ENCODE data around the gene KANK4. TPM values are rescaled to one million over a fixed set of nuclear protein-coding genes. Genes with fewer than 3 reads are reported as not detected.

KANK4 gene
- total RNA-seq, 2 donors from 2014 or later = 0.46 to 0.70 TPM

GRCh38 chr1:62281922-62282555 lies 37.2 kb downstream of the KANK4 start:
- no peak for DNase-seq
- Histone ChIP-seq H3K9me3 (ENCODE audit: control insufficient read depth, low read length) (peaks cover 8% of the 10 kb centered on the region), H3K27me3 (ENCODE audit: control insufficient read depth, insufficient read depth, low read length, poor library complexity, severe bottlenecking) (no peaks in the 10 kb centered on the region), H3K27ac (ENCODE audit: low read depth, low read length) (no peak overlapping the region), H3K4me3 (ENCODE audit: low read length) (no peak overlapping the region), H3K36me3 (ENCODE audit: control insufficient read depth, insufficient read depth, low read length) (no peaks in the 10 kb centered on the region), H3K9ac (ENCODE audit: extremely low read depth, low read length, poor library complexity, severe bottlenecking) (no peak overlapping the region), H3K4me1 (ENCODE audit: control insufficient read depth, insufficient read depth, low read length) (peaks cover 19% of the 10 kb centered on the region)
- H3K4me1 Mint-ChIP-seq = peaks cover 30% of the 10 kb centered on the region
- 95 to 96% methylated on average over 4 of the region's 4 CpGs for WGBS, 2 experiments (ENCODE audit: insufficient coverage in 1 of 2, insufficient read length in 1 of 2)
- no peak overlapping the region for H3K27ac Mint-ChIP-seq
- H3K4me3 Mint-ChIP-seq = no peak overlapping the region
- H3K9me3 Mint-ChIP-seq = peaks cover 4% of the 10 kb centered on the region
- peaks cover 18% of the 10 kb centered on the region for H3K27me3 Mint-ChIP-seq (ENCODE audit: insufficient read depth)
- TF ChIP-seq CTCF (conservative IDR thresholded peaks at IDR 0.05) = no peak
- H3K36me3 Mint-ChIP-seq (ENCODE audit: low read depth) = peaks cover 4% of the 10 kb centered on the region

GRCh38 chr1:62280960-62281465 lies 38.2 kb downstream of the KANK4 start:
- peaks cover 14% of the 10 kb centered on the region for H3K4me1 ChIP-seq (ENCODE audit: control insufficient read depth, insufficient read depth, low read length)
- Mint-ChIP-seq H3K27me3 (ENCODE audit: insufficient read depth) (peaks cover 14% of the 10 kb centered on the region), H3K9me3 (peaks cover 4% of the 10 kb centered on the region), H3K27ac (no peak overlapping the region), H3K4me3 (no peak overlapping the region), H3K36me3 (ENCODE audit: low read depth) (peaks cover 4% of the 10 kb centered on the region), H3K4me1 (peaks cover 20% of the 10 kb centered on the region)
- DNase-seq = no peak
- 87 to 100% methylated on average over 2 of the region's 2 CpGs for WGBS, 2 experiments (ENCODE audit: insufficient coverage in 1 of 2, insufficient read length in 1 of 2)
- H3K4me3 ChIP-seq (ENCODE audit: low read length) = no peak overlapping the region
- H3K9me3 ChIP-seq (ENCODE audit: control insufficient read depth, low read length) = peaks cover 8% of the 10 kb centered on the region
- no peak overlapping the region for H3K9ac ChIP-seq (ENCODE audit: extremely low read depth, low read length, poor library complexity, severe bottlenecking)
- H3K27ac ChIP-seq (ENCODE audit: low read depth, low read length) = no peak overlapping the region
- no peaks in the 10 kb centered on the region for H3K36me3 ChIP-seq (ENCODE audit: control insufficient read depth, insufficient read depth, low read length)
- no peak for TF ChIP-seq CTCF (conservative IDR thresholded peaks at IDR 0.05)
- no peaks in the 10 kb centered on the region for H3K27me3 ChIP-seq (ENCODE audit: control insufficient read depth, insufficient read depth, low read length, poor library complexity, severe bottlenecking)

GRCh38 chr1:62280150-62280549 lies 39.1 kb downstream of the KANK4 start:
- H3K4me3 ChIP-seq (ENCODE audit: low read length) = no peak overlapping the region
- Mint-ChIP-seq H3K4me1 (peaks cover 12% of the 10 kb centered on the region), H3K4me3 (no peak overlapping the region), H3K9me3 (peaks cover 4% of the 10 kb centered on the region), H3K27ac (no peak overlapping the region), H3K36me3 (ENCODE audit: low read depth) (peaks cover 4% of the 10 kb centered on the region), H3K27me3 (ENCODE audit: insufficient read depth) (peaks cover 11% of the 10 kb centered on the region)
- no peaks in the 10 kb centered on the region for H3K36me3 ChIP-seq (ENCODE audit: control insufficient read depth, insufficient read depth, low read length)
- no peak overlapping the region for H3K9ac ChIP-seq (ENCODE audit: extremely low read depth, low read length, poor library complexity, severe bottlenecking)
- H3K27me3 ChIP-seq (ENCODE audit: control insufficient read depth, insufficient read depth, low read length, poor library complexity, severe bottlenecking) = no peaks in the 10 kb centered on the region
- peaks cover 10% of the 10 kb centered on the region for H3K4me1 ChIP-seq (ENCODE audit: control insufficient read depth, insufficient read depth, low read length)
- H3K27ac ChIP-seq (ENCODE audit: low read depth, low read length) = no peak overlapping the region
- 88 to 93% methylated on average over 4 of the region's 4 CpGs for WGBS, 2 experiments (ENCODE audit: insufficient coverage in 1 of 2, insufficient read length in 1 of 2)
- peaks cover 8% of the 10 kb centered on the region for H3K9me3 ChIP-seq (ENCODE audit: control insufficient read depth, low read length)
- no peak for DNase-seq
- no peak for TF ChIP-seq CTCF (conservative IDR thresholded peaks at IDR 0.05)

Measured in endodermal cell (in vitro differentiated cells).